ENCODE measurements around the gene SMAD3. TPM values are rescaled to one million over a fixed set of nuclear protein-coding genes. Genes with fewer than 3 reads are reported as not detected.

SMAD3 gene
- total and polyA plus RNA-seq, 7 donors: 2.9 to 47.6 (median 29.3) TPM

DNA sequence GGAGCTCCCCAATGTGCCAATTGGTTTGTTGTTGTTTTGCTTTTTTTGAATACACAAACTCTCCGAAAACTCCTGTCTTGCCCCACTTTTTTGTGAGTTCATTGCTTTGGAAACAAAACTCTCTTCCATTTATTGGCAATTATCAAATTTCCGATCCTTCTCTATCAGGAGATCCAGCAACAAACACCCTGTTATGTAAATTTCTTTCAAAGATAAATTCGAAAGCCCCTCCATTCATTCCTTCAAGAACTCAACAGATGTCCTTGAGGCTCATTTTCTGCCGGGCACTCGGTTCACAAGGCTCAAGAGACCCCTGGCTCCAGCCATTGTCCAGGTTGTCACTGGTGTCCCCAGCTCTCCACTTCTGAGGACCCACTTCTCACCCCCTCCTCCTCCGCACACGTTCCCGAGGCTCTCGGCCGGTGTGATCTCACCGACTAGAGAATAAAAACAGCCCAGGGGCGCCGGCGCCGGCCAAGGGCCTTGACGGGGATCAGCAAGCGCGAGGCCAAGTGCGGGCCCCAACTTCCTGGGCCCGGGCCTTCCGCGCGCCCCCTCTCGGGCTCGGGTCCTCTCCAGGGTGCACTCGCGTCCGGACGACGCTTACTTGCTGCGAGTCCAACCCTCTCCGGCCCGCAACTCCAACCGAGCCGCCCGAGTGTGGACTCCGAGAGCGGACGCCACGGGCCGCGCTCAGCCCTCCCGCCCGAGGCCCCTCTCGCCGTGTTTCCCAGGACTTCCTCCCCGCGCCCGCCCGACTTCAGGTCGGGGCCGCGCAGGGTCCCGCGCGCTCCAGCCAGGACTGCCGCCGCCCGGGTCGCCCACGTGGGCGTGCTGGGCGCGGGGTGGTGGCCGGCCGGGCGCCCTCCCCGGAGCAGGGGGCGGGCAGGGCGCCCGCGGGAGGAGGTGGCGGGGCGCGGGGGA is 533 bp upstream of the SMAD3 start:
- Histone ChIP-seq H3K36me3 (ENCODE audit: insufficient read depth in 1 of 2, low read depth in 1 of 2) (no peaks in the 10 kb centered on the region), H3K4me1 (peaks cover 28% of the 10 kb centered on the region), H3K9me3 (no peaks in the 10 kb centered on the region), H3K4me3 (peak overlapping the region; percentile 91), H3K27me3 (ENCODE audit: insufficient read depth in 3 of 3, low read length in 2 of 3) (no peaks in the 10 kb centered on the region), H3K27ac (peak overlapping the region; percentile 92)
- TF ChIP-seq, protein P1, sequence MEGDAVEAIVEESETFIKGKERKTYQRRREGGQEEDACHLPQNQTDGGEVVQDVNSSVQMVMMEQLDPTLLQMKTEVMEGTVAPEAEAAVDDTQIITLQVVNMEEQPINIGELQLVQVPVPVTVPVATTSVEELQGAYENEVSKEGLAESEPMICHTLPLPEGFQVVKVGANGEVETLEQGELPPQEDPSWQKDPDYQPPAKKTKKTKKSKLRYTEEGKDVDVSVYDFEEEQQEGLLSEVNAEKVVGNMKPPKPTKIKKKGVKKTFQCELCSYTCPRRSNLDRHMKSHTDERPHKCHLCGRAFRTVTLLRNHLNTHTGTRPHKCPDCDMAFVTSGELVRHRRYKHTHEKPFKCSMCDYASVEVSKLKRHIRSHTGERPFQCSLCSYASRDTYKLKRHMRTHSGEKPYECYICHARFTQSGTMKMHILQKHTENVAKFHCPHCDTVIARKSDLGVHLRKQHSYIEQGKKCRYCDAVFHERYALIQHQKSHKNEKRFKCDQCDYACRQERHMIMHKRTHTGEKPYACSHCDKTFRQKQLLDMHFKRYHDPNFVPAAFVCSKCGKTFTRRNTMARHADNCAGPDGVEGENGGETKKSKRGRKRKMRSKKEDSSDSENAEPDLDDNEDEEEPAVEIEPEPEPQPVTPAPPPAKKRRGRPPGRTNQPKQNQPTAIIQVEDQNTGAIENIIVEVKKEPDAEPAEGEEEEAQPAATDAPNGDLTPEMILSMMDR (IDR thresholded peaks at IDR 0.05): no peak
- WGBS, 3 donors: 4 to 9% (median 5%) methylated on average over 46 to 75 of the region's 75 CpGs
- DNase-seq: peak in 1 of 2 donors; percentile 69
- intact Hi-C loops (cut with DNase I): loop anchor here (2.0 to 10.0 kb wide), 7 partner anchors 38 to 240 kb away; partner anchors contain the start of genes AAGAB (in 2 of the 2) and IQCH (in 2 of the 2)
- ATAC-seq: peak in 2 of 4 donors; percentile 26 to 74

DNA sequence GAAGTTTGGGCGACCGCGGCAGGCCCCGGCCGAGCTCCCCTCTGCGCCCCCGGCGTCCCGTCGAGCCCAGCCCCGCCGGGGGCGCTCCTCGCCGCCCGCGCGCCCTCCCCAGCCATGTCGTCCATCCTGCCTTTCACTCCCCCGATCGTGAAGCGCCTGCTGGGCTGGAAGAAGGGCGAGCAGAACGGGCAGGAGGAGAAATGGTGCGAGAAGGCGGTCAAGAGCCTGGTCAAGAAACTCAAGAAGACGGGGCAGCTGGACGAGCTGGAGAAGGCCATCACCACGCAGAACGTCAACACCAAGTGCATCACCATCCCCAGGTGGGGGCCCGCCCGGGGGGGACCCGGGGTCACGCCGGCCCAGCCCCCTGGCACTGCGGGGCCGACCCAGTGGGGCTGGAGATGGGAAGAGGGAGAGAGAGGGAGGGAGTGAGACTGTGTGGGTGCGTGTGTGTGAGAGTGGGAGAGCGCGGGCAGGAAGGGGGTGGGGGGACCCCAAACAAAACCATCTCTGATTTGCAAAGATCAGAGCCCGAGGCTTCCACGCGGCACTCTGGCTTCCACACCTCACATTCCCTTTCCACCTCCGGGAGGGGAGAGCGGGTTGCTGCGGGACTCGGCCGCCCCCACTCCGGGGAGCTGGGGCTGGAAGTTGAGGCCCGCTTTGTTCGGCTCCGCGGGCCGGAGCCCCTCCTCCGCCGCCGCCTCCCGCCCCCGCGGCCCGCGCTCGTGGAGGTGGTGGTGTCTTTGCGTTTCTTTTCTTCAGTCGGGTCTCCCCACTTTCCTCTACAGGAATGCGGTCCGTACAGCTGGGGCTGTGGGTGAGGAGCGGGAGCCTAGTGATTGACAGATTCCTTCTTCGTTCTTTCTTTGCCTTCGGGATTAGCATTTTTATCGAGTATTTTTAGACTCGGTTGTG is 898 bp downstream of the SMAD3 start:
- H3K4me1 ChIP-seq: peaks cover 42% of the 10 kb centered on the region

DNA sequence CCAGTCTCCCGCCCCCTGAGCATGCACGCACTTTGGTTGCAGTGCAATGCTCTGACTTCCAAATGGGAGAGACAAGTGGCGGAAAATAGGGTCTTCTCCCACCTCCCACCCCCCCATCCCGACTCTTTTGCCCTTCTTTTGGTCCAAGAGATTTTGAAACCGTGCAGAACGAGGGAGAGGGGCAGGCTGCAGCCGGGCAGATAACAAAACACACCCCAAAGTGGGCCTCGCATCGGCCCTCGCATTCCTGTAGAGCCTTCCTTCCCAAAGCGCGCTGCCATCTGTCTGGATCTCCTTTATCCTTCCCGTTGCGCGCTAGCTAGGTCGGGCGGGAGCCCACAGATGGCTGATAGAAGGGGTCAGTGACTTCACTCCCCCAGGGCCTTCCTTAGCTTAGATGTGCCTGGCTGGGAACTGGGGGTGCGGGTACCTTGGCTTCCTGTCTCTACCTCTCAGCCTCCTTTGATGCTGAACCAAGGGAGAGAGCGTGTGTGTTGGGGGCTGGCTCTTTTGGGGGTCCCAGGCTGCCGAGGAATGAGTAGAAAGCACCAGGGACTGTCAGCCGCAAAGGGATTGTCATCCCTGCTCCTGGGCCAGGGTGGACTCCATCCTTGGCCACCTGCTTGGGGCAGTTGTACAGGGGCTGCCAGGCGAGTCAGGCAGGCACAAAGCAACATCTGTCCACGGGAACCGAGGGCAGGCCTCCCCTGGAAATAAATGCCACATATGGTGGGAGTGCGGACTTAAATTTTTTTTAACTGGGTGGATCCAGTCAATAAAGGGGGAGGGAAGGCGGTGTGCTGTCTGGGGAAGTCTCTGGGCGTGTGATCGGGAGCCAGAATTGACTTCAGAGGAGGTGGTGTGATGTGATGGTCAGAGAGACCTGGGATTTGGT is 1.8 kb downstream of the SMAD3 start:
- TF ChIP-seq, protein P1 (IDR thresholded peaks at IDR 0.05): no peak
- Histone ChIP-seq H3K36me3 (ENCODE audit: insufficient read depth in 1 of 2, low read depth in 1 of 2) (no peaks in the 10 kb centered on the region), H3K4me1 (peaks cover 51% of the 10 kb centered on the region), H3K4me3 (peak overlapping the region; percentile 91), H3K27ac (peak overlapping the region; percentile 92), H3K27me3 (ENCODE audit: insufficient read depth in 3 of 3, low read length in 2 of 3) (no peaks in the 10 kb centered on the region), H3K9me3 (no peaks in the 10 kb centered on the region)
- DNase-seq (no peak), ATAC-seq (peak in 1 of 4 donors; percentile 4)
- intact Hi-C loops (cut with DNase I): loop anchor here (5.0 to 10.0 kb wide), 6 partner anchors 40 to 238 kb away; partner anchors contain the start of genes AAGAB (in 2 of the 2) and IQCH (in 2 of the 2)
- WGBS, 3 donors: 4 to 7% (median 6%) methylated on average over 27 to 28 of the region's 28 CpGs

More for the DNA sequence above, 898 bp downstream of the SMAD3 start:
- intact Hi-C loops (cut with DNase I): loop anchor here (5.0 to 10.0 kb wide), 6 partner anchors 39 to 239 kb away; partner anchors contain the start of genes AAGAB (in 2 of the 2) and IQCH (in 2 of the 2)
- peak in 1 of 2 donors; percentile 68 for DNase-seq
- H3K27me3 ChIP-seq (ENCODE audit: insufficient read depth in 3 of 3, low read length in 2 of 3): no peaks in the 10 kb centered on the region
- 0 to 1% (median 0%) methylated on average over 53 to 72 of the region's 72 CpGs for WGBS, 3 donors
- TF ChIP-seq, protein P1 (IDR thresholded peaks at IDR 0.05): no peak
- peak in 3 of 4 donors; percentile 0 to 20 (median 9) for ATAC-seq
- H3K4me3 ChIP-seq: peak overlapping the region; percentile 91
- H3K27ac ChIP-seq: peak overlapping the region; percentile 92
- H3K9me3 ChIP-seq: no peaks in the 10 kb centered on the region
- no peaks in the 10 kb centered on the region for H3K36me3 ChIP-seq (ENCODE audit: insufficient read depth in 1 of 2, low read depth in 1 of 2)
